HEK293T (cell line): ENCODE measurements around the gene SLCO3A1.

Experiments
- ELF4 ChIP-seq: fragments of 450-650 bp; IDR thresholded peaks from 2 replicates; pipeline ENCODE4 v1.6.1; 2017; ENCODE audit warnings: antibody characterized with exemption
- HDGF ChIP-seq: fragments of 450-650 bp; IDR thresholded peaks from 2 replicates; pipeline ENCODE4 v1.6.1; 2017; ENCODE audit warnings: antibody characterized with exemption, borderline replicate concordance
- L3MBTL2 ChIP-seq: fragments of 450-650 bp; conservative IDR thresholded peaks from 2 replicates; pipeline ENCODE4 v1.6.1; 2016; ENCODE audit warnings: mild to moderate bottlenecking
- LEF1 ChIP-seq: fragments of 450-650 bp; IDR thresholded peaks from 2 replicates; pipeline ENCODE4 v1.6.1; 2017; ENCODE audit warnings: mild to moderate bottlenecking, borderline replicate concordance
- NFRKB ChIP-seq: fragments of 450-650 bp; IDR thresholded peaks from 2 replicates; pipeline ENCODE4 v1.6.1; 2016; ENCODE audit warnings: mild to moderate bottlenecking, moderate library complexity
- SP1 ChIP-seq: fragments of 450-650 bp; IDR thresholded peaks from 2 replicates; pipeline ENCODE4 v1.6.1; 2017
- TARDBP ChIP-seq: fragments of 450-650 bp; IDR thresholded peaks from 2 replicates; pipeline ENCODE4 v1.6.1; 2016

DNA sequence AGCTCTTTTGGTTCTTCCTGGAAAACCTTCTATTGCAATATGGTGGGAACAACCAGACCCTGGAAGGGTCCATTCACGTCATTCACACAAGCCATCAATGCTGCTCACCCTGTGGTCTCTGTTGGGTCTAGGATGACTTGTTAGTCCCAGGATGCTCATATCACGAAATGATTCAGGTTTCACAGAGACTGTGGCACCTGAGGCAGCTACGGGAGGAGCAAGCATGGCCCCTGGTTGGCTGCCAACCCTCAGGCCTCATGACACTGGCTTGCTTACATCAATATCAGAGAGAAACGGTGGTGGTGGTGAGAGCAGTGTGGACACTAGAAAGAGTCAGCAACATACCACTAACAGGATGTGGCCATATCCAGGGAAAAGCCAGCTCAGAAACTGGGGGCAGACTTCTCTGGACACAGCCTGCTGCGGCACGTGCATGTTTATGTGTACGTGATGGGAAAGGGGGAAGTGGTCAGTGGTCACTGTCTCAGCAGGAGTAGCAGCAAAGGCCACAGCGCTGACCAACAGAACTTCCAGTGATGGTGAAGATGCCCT is 331.2 kb downstream of the SLCO3A1 start:
- TF ChIP-seq HDGF = no peak
- TF ChIP-seq LEF1 = no peak
- no peak for TF ChIP-seq ELF4
- no peak for TF ChIP-seq TARDBP
- TF ChIP-seq L3MBTL2 = no peak
- no peak for TF ChIP-seq NFRKB
- TF ChIP-seq SP1 = no peak
